Parathyroid adenoma (tissue), 2 donors: ENCODE measurements around the gene CPXM1.

Experiments used
- H2AFZ ChIP-seq: fragments of 300-600 bp; sonication (generic); one replicate; pipeline ENCODE4 v1.7.0; 2017; ENCODE audit warnings: antibody characterized with exemption, mild to moderate bottlenecking
- H3K27ac ChIP-seq: fragments of 300-600 bp; sonication (generic); one replicate; pipeline ENCODE4 v1.7.0; 2017
- H3K27me3 ChIP-seq: fragments of 300-600 bp; sonication (generic); one replicate; pipeline ENCODE4 v1.7.0; 2017; ENCODE audit warnings: low read length; ENCODE audit not compliant: control insufficient read depth, insufficient read depth
- H3K36me3 ChIP-seq: fragments of 300-600 bp; sonication (generic); one replicate; pipeline ENCODE4 v1.7.0; 2017; ENCODE audit warnings: low read length; ENCODE audit not compliant: control insufficient read depth, insufficient read depth
- H3K4me1 ChIP-seq: fragments of 300-600 bp; sonication (generic); one replicate; pipeline ENCODE4 v1.7.0; 2017; ENCODE audit warnings: control low read depth
- H3K4me2 ChIP-seq: fragments of 300-600 bp; sonication (generic); one replicate; pipeline ENCODE4 v1.7.0; 2017; ENCODE audit warnings: low read length
- H3K4me3 ChIP-seq: fragments of 300-600 bp; sonication (generic); one replicate; pipeline ENCODE4 v1.7.0; 2017; ENCODE audit warnings: low read depth, low read length
- H3K79me2 ChIP-seq: fragments of 300-600 bp; sonication (generic); one replicate; pipeline ENCODE4 v1.7.0; 2017; ENCODE audit warnings: control low read depth
- H3K9ac ChIP-seq: fragments of 300-600 bp; sonication (generic); one replicate; pipeline ENCODE4 v1.7.0; 2017; ENCODE audit warnings: mild to moderate bottlenecking
- H3K9me3 ChIP-seq: fragments of 300-600 bp; sonication (generic); one replicate; pipeline ENCODE4 v1.7.0; 2017; ENCODE audit warnings: low read length; ENCODE audit not compliant: control insufficient read depth
- TF ChIP-seq, protein P1 (sequence below): fragments of 300-600 bp; sonication (generic); IDR thresholded peaks from one replicate; pipeline ENCODE4 v1.7.0; 2017; ENCODE audit warnings: antibody characterized with exemption, mild to moderate bottlenecking
- donor health status: primary hyperparathyroidism.

Gene CPXM1

DNA sequence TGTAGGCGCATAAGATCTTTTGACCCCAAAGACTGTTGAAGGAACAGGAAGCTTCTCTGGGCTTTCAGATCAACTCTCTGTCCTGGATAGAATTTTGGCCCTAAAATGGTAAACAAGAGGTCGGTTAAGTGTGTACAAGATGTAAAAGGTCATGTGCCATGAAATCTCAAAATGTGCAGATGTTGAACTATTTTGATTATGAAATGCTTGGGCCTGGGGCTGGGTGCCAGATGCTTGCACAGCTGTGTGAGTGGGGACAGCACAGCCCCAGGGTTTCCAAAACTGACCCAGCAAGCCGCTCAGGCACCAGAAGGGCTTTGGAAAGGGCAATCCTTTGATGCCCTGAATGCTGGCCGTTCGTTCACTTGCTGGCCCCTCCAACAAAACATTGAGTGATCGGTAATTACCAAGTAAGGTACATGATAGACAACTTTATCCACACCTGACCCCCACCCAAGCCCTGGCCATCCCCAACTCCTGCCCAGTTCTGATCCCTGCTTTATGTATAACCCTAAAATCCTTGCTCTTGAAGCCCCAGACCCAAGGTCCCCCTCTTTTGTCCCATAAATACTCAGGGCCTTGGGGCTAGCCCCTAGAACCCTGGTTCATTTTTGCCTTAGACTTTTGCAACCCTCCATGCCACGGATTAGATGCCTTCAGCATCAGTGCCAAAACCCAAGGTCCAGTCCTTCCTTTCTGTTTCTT is 17.6 kb upstream of the CPXM1 start:
- Histone ChIP-seq H3K4me3 (no peak overlapping the region), H3K4me2 (no peak overlapping the region), H3K27ac (no peak overlapping the region), H3K9me3 (no peaks in the 10 kb centered on the region), H2AFZ (no peak overlapping the region), H3K4me1 (peaks cover 7% of the 10 kb centered on the region), H3K79me2 (no peaks in the 10 kb centered on the region), H3K27me3 (no peaks in the 10 kb centered on the region), H3K36me3 (no peaks in the 10 kb centered on the region), H3K9ac (no peak overlapping the region)
- TF ChIP-seq, protein P1, sequence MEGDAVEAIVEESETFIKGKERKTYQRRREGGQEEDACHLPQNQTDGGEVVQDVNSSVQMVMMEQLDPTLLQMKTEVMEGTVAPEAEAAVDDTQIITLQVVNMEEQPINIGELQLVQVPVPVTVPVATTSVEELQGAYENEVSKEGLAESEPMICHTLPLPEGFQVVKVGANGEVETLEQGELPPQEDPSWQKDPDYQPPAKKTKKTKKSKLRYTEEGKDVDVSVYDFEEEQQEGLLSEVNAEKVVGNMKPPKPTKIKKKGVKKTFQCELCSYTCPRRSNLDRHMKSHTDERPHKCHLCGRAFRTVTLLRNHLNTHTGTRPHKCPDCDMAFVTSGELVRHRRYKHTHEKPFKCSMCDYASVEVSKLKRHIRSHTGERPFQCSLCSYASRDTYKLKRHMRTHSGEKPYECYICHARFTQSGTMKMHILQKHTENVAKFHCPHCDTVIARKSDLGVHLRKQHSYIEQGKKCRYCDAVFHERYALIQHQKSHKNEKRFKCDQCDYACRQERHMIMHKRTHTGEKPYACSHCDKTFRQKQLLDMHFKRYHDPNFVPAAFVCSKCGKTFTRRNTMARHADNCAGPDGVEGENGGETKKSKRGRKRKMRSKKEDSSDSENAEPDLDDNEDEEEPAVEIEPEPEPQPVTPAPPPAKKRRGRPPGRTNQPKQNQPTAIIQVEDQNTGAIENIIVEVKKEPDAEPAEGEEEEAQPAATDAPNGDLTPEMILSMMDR: no peak

DNA sequence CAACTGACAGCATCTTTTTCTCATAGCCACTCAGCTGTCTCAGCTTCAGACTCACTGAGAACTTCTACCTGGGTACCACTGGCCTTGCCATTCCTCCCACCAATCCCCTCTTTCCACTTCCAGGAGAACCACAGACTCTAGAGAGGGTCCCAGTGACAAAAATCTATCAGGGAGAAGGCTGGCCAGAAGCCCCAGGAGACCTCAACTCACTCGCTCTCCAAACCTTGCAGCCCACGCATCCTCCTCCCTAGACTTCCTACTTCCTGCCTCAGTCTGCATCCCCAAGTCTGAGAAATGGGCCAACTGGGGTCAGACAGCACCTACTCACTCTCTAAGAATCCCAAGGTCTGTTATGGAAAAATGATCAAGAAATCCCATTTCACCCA is 16.9 kb upstream of the CPXM1 start:
- no peaks in the 10 kb centered on the region for H3K27me3 ChIP-seq

DNA sequence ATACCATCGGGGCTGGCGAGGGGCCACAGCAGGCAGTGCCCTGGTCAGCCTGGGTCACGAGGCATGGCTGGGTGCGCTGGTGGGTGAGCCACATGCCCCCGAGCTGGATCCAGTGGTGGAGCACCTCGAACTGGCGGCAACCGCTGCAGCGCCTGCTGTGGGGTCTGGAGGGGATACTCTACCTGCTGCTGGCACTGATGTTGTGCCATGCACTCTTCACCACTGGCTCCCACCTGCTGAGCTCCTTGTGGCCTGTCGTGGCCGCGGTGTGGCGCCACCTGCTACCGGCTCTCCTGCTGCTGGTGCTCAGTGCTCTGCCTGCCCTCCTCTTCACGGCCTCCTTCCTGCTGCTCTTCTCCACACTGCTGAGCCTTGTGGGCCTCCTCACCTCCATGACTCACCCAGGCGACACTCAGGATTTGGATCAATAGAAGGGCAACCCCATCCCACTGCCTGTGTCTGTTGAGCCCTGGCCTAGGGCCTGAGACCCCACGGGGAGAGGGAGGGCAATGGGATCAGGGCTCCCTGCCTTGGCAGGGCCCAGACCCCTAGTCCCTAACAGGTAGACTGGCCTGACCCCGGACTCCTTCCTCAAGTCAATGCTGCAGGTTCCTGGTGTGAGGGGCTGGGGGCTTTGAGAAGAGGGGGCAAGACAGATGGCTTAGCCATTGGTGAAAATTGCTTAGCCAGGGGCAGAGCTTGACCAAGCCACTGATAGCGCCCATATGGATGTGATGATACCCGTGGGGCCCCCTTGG is 16.3 kb upstream of the CPXM1 start:
- Histone ChIP-seq H2AFZ (no peak overlapping the region), H3K27me3 (no peaks in the 10 kb centered on the region), H3K9ac (no peak overlapping the region), H3K9me3 (no peaks in the 10 kb centered on the region), H3K4me3 (no peak overlapping the region), H3K79me2 (no peaks in the 10 kb centered on the region), H3K4me2 (no peak overlapping the region), H3K27ac (no peak overlapping the region), H3K4me1 (peaks cover 7% of the 10 kb centered on the region), H3K36me3 (no peaks in the 10 kb centered on the region)
- TF ChIP-seq, protein P1: no peak

More for the DNA sequence above, 16.9 kb upstream of the CPXM1 start:
- no peak overlapping the region for H3K4me2 ChIP-seq
- peaks cover 7% of the 10 kb centered on the region for H3K4me1 ChIP-seq
- no peaks in the 10 kb centered on the region for H3K79me2 ChIP-seq
- no peak overlapping the region for H3K4me3 ChIP-seq
- TF ChIP-seq, protein P1: no peak
- H2AFZ ChIP-seq: no peak overlapping the region
- no peak overlapping the region for H3K9ac ChIP-seq
- no peaks in the 10 kb centered on the region for H3K9me3 ChIP-seq
- H3K36me3 ChIP-seq: no peaks in the 10 kb centered on the region
- no peak overlapping the region for H3K27ac ChIP-seq

DNA sequence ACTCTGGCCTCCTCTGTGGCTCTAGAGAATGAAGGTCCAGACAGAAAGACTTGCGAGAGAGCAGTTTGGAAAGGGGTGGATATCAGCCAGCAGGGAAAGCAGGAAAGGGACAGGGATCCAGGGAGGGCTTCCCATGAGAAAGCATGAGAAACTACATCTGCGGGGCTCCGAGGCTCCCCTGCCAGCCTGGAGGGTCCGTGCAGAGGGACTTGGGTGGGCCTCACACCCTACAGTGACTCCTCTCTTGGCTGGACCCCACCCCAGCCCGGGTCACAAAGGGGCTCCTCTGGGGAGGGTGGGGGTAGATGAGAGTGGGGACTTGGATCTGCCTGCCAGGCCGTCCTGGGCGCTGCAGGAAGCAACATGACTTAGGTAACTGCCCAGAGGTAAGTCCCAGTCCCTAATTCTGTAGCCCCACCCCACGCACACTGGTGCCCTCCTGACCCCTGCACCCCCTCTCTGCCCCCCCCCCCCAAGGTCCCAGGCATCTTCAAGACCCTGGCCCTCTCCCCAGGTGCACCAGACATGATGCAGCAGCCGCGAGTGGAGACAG is 15.7 kb upstream of the CPXM1 start, which contains the start of gene TMEM239:
Gene TMEM239, plus strand, starts transcription at position 335 of the 553 bp plus-strand sequence. Its CDS starts 191 bp downstream, at position 526.
- no peak within 1 kb of the TSS for H3K27ac ChIP-seq
- TF ChIP-seq, protein P1: no peak

More for the DNA sequence above, 15.7 kb upstream of the CPXM1 start, which contains the start of gene TMEM239:
- H3K9ac ChIP-seq: no peak within 1 kb of the TSS
- no peaks in the 10 kb centered on the region for H3K79me2 ChIP-seq
- no peak within 1 kb of the TSS for H3K4me2 ChIP-seq
- no peak within 1 kb of the TSS for H3K4me3 ChIP-seq
- H3K4me1 ChIP-seq: peaks cover 7% of the 10 kb centered on the region
- no peaks in the 10 kb centered on the region for H3K9me3 ChIP-seq
- no peaks in the 10 kb centered on the region for H3K27me3 ChIP-seq
- H3K36me3 ChIP-seq: no peaks in the 10 kb centered on the region
- H2AFZ ChIP-seq: no peak within 1 kb of the TSS
